Karpas-422 (cell line): ENCODE measurements around the gene TMEM203. TPM values are rescaled to one million over a fixed set of nuclear protein-coding genes. Genes with fewer than 3 reads are reported as not detected.

Source experiments
- DNase-seq: peaks from one replicate; pipeline ENCODE4 v3.0.0-alpha.2; 2015
- H2AFZ ChIP-seq: fragments of 200-600 bp; sonication (generic); 2 replicates; pipeline ENCODE4 v1.6.1; 2014; ENCODE audit warnings: antibody characterized with exemption, low read length, mixed read lengths
- H3K27ac ChIP-seq: fragments of 200-600 bp; sonication (generic); 2 replicates; pipeline ENCODE4 v1.5.1; 2014; ENCODE audit warnings: mild to moderate bottlenecking, low read length, moderate library complexity
- H3K27me3 ChIP-seq: fragments of 200-600 bp; sonication (generic); 2 replicates; pipeline ENCODE4 v1.6.1; 2014; ENCODE audit warnings: low read length, mixed read lengths
- H3K36me3 ChIP-seq: fragments of 200-600 bp; sonication (generic); 2 replicates; pipeline ENCODE4 v1.6.1; 2014; ENCODE audit warnings: low read length, mixed read lengths; ENCODE audit not compliant: insufficient read depth
- H3K4me1 ChIP-seq: fragments of 200-600 bp; sonication (generic); 2 replicates; pipeline ENCODE4 v1.6.1; 2014; ENCODE audit warnings: mild to moderate bottlenecking, low read length, mixed read lengths
- H3K4me2 ChIP-seq: fragments of 200-600 bp; sonication (generic); 2 replicates; pipeline ENCODE4 v1.6.1; 2014; ENCODE audit warnings: low read length, low read depth, mild to moderate bottlenecking; ENCODE audit not compliant: poor library complexity, severe bottlenecking
- H3K4me3 ChIP-seq: fragments of 200-600 bp; sonication (generic); 2 replicates; pipeline ENCODE4 v1.5.1; 2014; ENCODE audit warnings: mild to moderate bottlenecking, antibody characterized with exemption, low read length, mixed read lengths
- H3K79me2 ChIP-seq: fragments of 200-600 bp; sonication (generic); 2 replicates; pipeline ENCODE4 v1.6.1; 2014; ENCODE audit warnings: mild to moderate bottlenecking, low read length, mixed read lengths
- H3K9ac ChIP-seq: fragments of 200-600 bp; sonication (generic); 2 replicates; pipeline ENCODE4 v1.6.0; 2014; ENCODE audit warnings: low read length
- H3K9me2 ChIP-seq: fragments of 200-600 bp; sonication (generic), shearing (Covaris generic); replicated peaks from 2 replicates; pipeline ENCODE4 v1.6.0; 2014; ENCODE audit warnings: mild to moderate bottlenecking, low read length, moderate library complexity; ENCODE audit not compliant: insufficient read depth
- H3K9me3 ChIP-seq: fragments of 300-700, 200-600 bp; sonication (generic); 2 replicates; pipeline ENCODE4 v1.6.1; 2014; ENCODE audit warnings: low read length, mixed read lengths
- H4K20me1 ChIP-seq: fragments of 200-600 bp; sonication (generic); 2 replicates; pipeline ENCODE4 v1.6.1; 2014; ENCODE audit warnings: mild to moderate bottlenecking, antibody characterized with exemption, low read length, low read depth; ENCODE audit not compliant: insufficient read depth
- total RNA-seq: library from RNA; depleted of rRNA; stranded (reverse); fragments of >200 nt; shearing (Covaris generic); gene quantifications from 2 replicates; pipeline ENCODE4 v1.2.3, GENCODE V29; 2014; ENCODE audit warnings: low replicate concordance

TMEM203 gene
- total RNA-seq, 1 experiment from 2014 or later = 30.6 TPM

- H3K79me2 ChIP-seq = no peaks in the 10 kb centered on the region
- H3K27me3 ChIP-seq = no peaks in the 10 kb centered on the region
- 0 out of 2 replicates have a peak, but pooled peaks cover 2% of the 10 kb centered on the region for H4K20me1 ChIP-seq
- no peak overlapping the region for H3K27ac ChIP-seq
- no peaks in the 10 kb centered on the region for H3K9me2 ChIP-seq
- no peak overlapping the region for H3K4me2 ChIP-seq
- no peaks in the 10 kb centered on the region for H3K4me1 ChIP-seq
- no peak for DNase-seq
- no peaks in the 10 kb centered on the region for H3K9me3 ChIP-seq
- no peak overlapping the region for H2AFZ ChIP-seq
- no peak overlapping the region for H3K9ac ChIP-seq
- no peaks in the 10 kb centered on the region for H3K36me3 ChIP-seq
- no peak overlapping the region for H3K4me3 ChIP-seq
These were observed 44.5 kb downstream of the TMEM203 start for GRCh38 chr9:137160716-137161557.

DNA sequence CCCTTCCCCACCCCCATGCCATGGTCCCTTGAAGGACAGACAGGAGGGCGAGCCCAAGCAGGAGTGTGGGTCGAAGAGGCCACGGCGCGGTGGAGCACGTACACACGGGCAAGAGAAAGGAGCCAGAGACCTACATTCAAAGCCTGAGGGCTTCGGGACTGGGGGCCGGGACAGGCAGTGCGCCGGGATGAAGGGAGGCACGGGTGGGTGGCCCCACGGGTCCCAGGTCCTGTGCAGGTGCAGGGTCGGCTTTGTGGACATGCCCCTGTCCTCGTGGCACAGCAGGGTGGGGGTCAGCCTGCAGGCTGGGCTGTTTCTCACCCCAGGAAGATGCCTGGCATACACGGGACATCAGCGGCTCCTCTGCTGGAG lies 45.4 kb downstream of the TMEM203 start:
- Histone ChIP-seq H3K79me2 (no peaks in the 10 kb centered on the region), H3K9me3 (no peaks in the 10 kb centered on the region), H3K9me2 (no peaks in the 10 kb centered on the region), H3K27ac (no peak overlapping the region), H4K20me1 (0 out of 2 replicates have a peak, but pooled peaks cover 2% of the 10 kb centered on the region), H3K27me3 (no peaks in the 10 kb centered on the region), H2AFZ (no peak overlapping the region), H3K36me3 (no peaks in the 10 kb centered on the region), H3K4me2 (no peak overlapping the region), H3K9ac (no peak overlapping the region), H3K4me1 (no peaks in the 10 kb centered on the region), H3K4me3 (no peak overlapping the region)
- DNase-seq = no peak

DNA sequence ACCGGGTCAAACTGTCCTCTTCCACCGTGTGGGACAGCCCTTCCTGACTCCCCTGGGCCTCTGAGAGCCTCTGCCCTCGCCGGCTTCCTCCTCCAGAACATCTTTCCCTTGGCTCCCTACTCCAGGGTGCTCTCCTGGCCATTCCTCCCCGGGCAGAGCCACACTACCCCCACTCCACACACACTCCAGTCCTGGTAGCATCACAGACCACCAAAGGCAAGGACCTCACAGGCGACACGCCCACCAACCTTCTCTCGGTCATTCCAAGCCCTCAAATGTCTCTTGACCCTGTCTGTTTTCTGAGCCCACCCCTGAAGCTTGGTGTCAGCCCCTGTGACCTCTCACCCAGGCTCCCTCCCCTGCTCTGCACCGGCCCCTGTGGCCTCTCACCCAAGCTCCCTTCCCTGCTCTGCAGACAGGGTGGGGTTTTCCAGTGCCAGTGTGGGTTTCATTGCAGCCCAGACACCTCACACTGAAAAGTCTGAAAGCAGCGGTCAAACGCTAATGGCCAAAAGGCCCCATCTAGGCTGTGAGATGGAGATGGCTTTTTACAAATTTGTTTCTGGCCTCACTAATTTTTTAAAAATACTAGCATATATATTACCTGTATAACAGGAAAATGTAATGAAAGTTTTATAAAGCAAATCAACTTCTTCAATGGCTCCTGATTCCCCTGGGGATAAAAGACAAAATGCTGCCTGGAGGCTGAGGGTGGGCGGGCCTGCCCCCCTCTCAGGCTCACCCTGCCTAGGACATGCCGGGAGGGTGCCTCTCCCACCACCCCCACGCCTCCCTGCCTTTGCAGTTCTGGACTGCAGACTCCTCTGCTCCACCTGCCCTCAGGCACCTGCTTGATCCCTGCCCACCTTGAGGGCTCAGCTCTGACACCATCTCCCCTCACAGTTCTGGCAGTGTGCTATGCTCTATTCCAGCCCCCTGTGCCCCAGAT lies 46.1 kb downstream of the TMEM203 start:
- Histone ChIP-seq H3K79me2 (no peaks in the 10 kb centered on the region), H3K4me2 (no peak overlapping the region), H4K20me1 (0 out of 2 replicates have a peak, but pooled peaks cover 2% of the 10 kb centered on the region), H3K9me2 (no peaks in the 10 kb centered on the region), H2AFZ (no peak overlapping the region), H3K27ac (no peak overlapping the region), H3K9ac (no peak overlapping the region), H3K36me3 (no peaks in the 10 kb centered on the region), H3K4me1 (no peaks in the 10 kb centered on the region), H3K27me3 (no peaks in the 10 kb centered on the region), H3K9me3 (no peaks in the 10 kb centered on the region), H3K4me3 (no peak overlapping the region)
- no peak for DNase-seq

GRCh38 chr9:137158625-137159024 lies 46.8 kb downstream of the TMEM203 start:
- no peak for DNase-seq
- H3K79me2 ChIP-seq = no peaks in the 10 kb centered on the region
- H2AFZ ChIP-seq = no peak overlapping the region
- H3K36me3 ChIP-seq = no peaks in the 10 kb centered on the region
- no peaks in the 10 kb centered on the region for H3K9me3 ChIP-seq
- H3K27me3 ChIP-seq = no peaks in the 10 kb centered on the region
- no peak overlapping the region for H3K4me3 ChIP-seq
- H3K27ac ChIP-seq = no peak overlapping the region
- H3K4me2 ChIP-seq = no peak overlapping the region
- H3K9ac ChIP-seq = no peak overlapping the region
- H3K9me2 ChIP-seq = no peaks in the 10 kb centered on the region
- H4K20me1 ChIP-seq = 0 out of 2 replicates have a peak, but pooled peaks cover 2% of the 10 kb centered on the region
- H3K4me1 ChIP-seq = no peaks in the 10 kb centered on the region

DNA sequence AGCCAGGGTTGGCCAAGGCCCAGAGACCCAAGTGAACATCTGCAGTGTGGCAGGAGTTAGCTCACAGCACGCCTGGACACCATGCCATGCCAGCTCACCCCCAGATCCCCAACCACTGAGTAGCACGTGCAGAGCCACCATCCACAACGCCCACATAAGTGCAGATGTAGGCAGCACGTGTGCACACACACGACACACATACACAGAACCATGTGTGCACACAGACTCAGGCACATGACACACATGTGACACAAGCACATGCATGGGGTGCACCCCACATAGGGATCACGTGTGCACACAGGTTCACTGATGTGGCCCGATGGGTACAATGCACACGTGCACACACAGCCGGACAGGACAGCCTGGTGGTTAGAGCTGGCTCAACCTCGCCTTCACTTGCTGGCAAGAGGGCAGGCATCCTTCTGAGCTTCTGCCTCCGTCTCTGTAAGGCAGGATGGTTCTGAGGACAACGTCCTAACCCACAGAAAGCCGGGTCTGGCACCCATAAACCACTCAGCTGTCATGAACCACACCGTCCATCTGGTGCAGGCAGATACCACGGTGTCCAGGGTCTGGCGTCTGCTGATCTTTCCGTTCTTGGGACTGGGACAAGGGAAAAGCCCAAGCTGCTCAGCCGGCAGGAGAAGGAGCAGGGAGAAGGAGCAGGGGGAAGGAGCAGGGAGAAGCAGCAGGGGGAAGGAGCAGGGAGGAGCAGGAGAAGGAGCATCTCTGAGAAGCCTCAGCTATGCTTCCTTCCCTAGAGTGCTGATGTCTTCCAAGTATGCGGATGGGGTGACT lies 47.6 kb downstream of the TMEM203 start:
- H2AFZ ChIP-seq = no peak overlapping the region
- H4K20me1 ChIP-seq = 0 out of 2 replicates have a peak, but pooled peaks cover 2% of the 10 kb centered on the region
- no peak overlapping the region for H3K4me3 ChIP-seq
- no peaks in the 10 kb centered on the region for H3K9me2 ChIP-seq
- H3K4me2 ChIP-seq = no peak overlapping the region
- no peaks in the 10 kb centered on the region for H3K9me3 ChIP-seq
- H3K36me3 ChIP-seq = no peaks in the 10 kb centered on the region
- no peak for DNase-seq
- H3K79me2 ChIP-seq = no peaks in the 10 kb centered on the region
- H3K27ac ChIP-seq = no peak overlapping the region
- H3K4me1 ChIP-seq = no peaks in the 10 kb centered on the region
- H3K27me3 ChIP-seq = no peaks in the 10 kb centered on the region
- H3K9ac ChIP-seq = no peak overlapping the region

GRCh38 chr9:137156567-137157375 lies 48.7 kb downstream of the TMEM203 start:
- no peaks in the 10 kb centered on the region for H3K9me2 ChIP-seq
- H3K4me1 ChIP-seq = no peaks in the 10 kb centered on the region
- H3K9me3 ChIP-seq = no peaks in the 10 kb centered on the region
- H3K27ac ChIP-seq = no peak overlapping the region
- H3K79me2 ChIP-seq = no peaks in the 10 kb centered on the region
- peak; percentile 72 for DNase-seq
- 0 out of 2 replicates have a peak, but pooled peaks cover 2% of the 10 kb centered on the region for H4K20me1 ChIP-seq
- no peak overlapping the region for H3K9ac ChIP-seq
- H3K36me3 ChIP-seq = no peaks in the 10 kb centered on the region
- H3K4me3 ChIP-seq = no peak overlapping the region
- H2AFZ ChIP-seq = no peak overlapping the region
- H3K27me3 ChIP-seq = no peaks in the 10 kb centered on the region
- H3K4me2 ChIP-seq = no peak overlapping the region
